GM19035 (cell line): ENCODE data around the gene ZNF587B.
"Not testable (repeated sequence)": the region's sequence is repeated elsewhere in the genome, so short reads cannot be mapped to it uniquely, and the experiment has no call there.

Source experiments
- ATAC-seq: cut with Tn5 transposase; IDR thresholded peaks from one replicate; pipeline ENCODE4 v1.9.1; 2021; ENCODE audit not compliant: unreplicated experiment

Gene ZNF587B

DNA sequence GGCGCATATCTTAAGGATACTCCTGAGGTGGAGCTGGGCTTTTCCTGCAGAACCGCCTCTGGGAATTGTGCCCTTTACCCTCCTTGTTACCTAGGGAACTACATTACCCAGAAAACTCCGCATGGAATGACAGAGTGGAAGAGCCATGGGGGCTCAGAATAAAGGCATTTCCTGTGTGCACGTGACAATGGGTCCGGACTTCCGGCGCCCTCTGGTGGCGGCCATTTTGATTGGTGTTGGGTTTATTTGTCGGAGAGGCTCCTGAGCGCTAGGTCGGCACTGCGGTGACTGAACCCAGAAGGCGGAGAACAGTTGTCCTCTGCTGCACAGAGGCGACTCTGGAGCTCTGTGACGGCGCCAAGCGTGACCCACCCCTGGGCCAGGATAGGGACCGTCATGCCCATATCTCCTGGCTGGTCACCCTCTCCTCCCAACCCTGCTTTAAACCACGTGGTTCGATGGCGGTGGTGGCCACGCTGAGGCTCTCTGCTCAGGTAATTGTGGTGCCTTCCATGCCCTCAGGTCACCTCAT lies at the start of gene ZNF587B:
TSS of gene ZNF587B (plus strand) at position 229 of the 532 bp plus-strand sequence. CDS start at position 459, 230 bp downstream.
- no peak for ATAC-seq

DNA sequence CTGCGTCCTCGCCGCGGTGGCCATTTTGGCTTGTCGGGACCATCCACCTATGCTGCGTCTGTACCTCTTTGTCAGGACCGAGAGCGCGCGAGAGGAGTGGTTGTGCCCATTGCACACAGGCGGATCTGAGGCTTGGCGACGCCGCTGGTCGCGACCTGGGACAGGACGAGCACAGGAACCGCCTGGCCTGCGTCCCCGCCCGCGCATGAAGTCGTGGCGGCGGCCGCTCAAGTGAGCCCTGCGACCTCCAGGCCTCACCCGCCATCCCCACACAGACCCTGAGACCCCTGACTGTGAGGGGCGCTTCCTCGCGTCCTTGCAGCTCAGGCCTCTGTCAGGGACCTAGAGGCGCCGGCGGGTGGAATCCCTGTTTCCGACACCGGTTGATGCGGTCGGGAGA lies 43.8 kb upstream of the ZNF587B start:
- ATAC-seq = no peak

DNA sequence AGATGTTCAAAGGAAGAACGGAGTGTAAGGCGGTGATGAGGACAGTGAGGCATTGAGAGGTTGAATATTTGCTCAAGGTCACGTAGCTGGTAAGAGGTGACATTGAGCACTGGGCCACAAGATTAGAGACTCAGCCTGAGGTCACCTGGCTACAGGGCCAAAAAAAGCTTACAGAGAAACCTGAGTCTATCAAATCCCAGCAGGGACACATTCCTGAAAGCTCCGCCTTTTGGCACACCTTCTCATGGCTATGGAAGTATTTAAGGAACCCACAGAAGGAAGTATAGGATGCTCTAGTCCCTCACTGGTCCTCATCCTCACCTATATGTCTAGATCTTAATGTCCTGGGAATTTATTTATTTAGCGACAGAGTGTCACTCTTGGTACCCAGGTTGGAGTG lies 43.2 kb upstream of the ZNF587B start:
- no peak for ATAC-seq

DNA sequence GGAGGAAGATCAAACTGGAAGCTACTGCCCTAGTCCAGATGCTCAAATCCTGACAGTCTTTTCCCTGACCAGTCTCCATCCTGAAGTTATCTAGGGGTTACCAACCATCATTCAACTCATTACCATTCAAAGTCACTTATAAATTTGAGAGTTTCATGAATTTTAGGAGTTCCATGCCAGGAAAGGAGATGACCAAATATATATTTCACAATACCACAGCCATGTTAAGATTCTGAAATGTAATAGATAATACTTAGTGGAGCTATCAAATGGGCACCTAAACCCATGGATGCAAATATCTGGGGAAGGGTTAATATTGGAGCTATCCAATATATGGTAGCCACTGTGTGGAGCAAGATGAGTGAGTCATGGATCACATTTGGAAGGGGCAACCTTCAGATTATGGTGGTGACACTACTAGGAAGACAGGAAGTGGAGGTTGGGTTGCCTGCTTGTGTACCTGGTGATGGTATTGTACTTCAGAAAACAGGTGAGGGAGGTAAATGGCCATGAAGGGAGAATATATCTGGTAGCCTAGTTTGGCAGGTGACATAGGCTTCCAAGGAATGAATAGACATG lies 41.9 kb upstream of the ZNF587B start:
- no peak for ATAC-seq

DNA sequence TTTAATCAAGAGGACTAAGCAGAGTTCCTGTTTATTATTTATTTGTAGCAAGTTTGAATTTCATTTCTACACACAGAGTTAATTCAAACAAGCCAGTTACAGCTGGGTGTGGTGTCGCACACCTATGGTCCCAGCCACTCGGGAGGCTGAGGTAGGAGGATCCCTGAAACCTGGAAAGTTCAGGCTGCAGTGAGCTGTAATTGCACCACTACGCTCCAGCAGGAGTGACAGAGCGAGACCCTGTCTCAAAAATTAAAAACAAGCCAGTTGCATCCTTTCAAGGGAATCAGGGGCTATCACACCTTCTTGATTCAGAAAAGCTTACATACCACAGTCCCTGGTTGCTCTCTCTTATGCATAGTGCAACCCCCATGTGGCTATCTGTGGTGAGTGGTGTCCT lies 40.8 kb upstream of the ZNF587B start:
- no peak for ATAC-seq

DNA sequence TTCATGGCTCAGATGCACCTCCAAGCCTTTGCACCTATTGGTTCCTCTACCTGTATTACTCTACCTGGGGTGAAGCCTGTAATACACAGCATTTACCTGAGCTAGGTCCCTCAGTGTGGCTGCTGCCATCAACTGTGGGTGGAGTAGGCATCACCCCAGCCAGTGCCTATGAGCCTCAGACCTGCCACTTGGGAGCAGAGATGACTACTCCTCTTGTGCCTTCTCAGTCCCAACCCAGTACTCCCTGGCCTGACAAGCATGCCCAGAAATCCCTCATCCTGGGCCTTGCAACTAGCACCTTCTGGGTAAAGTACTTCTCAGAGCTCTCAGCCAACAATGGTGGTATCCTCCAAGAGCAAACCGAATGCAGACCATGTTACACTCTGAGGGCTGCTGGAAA lies 33.5 kb upstream of the ZNF587B start:
- ATAC-seq = not testable (repeated sequence)

DNA sequence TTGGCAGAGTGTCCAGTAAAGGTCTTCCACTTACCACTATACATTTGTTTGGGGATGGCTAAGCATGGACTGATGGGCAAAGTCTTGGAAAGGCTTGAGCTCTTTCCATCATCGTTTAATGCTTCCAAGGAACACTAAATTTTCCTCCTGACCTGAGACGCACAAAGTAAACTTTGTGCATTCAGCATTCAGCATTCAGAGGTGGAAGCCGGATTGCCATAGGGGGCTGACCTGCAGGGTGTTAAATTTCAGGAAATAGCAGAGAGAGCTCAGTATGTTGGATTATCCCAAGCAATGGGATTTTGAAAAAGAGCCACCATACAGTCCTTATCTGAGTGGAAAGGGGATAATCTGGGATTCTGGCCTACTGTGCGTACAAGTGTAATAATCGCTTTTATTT lies 29.4 kb upstream of the ZNF587B start:
- no peak for ATAC-seq

DNA sequence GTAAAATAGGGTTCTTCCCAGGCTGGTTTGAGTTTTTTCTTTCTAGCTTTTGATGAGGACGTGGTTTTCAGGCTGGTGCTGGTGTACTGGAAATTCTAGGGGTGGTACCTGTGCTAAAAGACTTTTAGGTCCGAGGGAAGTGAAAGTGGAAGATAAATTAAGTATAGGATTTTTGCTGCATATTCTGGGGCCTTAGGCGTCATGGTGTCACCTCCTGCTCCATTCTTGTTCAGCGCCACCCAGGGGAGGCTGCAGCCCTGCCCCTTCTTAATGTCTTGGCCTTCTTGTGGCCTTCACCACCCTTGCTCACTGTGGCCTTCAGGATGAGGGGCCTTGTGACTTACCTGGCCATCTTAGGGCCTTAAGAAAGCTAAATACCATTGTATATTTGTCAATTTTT lies 27.8 kb upstream of the ZNF587B start:
- ATAC-seq = no peak

DNA sequence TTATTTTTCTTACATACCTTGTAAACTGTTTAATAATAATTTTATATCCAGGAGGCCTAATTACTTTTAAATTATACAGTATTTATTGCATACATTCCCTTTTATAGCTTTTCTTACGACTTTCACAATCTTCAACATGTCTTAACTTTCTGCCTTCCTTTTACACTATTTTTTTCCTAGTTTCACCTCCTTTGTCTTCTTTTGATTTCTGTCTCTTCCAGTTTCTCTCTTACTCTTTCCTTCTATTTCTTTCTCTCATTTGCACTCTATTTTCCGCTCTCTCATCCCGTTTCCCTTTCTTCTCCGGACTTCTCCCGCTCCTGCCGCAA lies 26.9 kb upstream of the ZNF587B start:
- ATAC-seq = no peak

DNA sequence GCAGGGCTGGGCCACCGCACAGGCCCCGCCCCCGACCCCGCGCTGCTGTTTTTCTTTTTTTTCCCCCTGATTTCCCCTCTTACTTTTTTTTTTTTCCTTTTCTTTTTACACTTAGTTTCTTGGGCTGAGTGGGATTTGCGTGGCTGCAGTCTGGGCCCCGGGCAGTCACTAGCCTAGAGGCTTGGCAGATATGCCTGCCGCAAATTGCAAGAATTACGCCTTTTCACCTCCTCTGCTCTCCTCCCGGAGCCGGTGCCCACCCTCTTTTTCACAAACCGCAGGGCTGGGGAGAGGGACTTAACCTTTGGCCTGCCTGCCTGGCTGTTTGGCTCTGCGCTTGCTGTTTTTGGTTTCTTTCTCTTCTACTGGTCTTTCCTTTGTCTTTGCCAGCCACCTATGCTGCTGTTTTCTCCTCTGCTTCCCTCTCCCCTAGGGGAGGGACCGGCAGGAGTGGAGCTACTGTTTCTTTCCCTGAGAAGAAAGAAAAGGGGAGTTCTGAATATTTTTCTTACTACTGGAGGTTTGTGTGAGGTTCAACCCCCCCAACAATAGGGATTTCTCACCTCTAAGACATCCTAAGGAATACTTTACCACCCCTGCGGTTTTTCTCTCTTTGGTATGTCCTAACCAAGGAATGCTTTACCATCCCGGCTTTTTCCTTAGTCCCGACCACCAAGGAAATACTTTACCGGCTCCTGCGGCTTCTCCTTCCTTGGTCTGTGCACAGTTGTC lies 26.3 kb upstream of the ZNF587B start:
- no peak for ATAC-seq

DNA sequence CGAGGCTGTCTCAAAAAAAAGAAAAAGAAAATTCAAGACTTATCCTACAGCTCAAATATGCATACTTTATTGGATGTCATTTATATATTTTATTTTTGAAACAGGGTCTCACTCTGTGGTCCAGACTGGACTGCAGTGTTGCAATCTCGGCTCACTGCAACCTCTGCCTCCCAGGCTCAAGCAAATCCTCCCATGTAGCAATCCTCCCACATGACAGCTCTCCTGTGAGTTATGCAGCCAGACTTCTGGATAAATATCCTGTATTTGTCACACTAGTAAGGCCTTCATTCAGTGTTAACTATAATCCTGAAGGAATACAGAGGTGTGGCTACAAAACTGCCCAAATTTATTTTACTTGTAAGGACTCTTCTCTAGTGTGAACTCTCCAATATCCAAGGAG lies 22.6 kb upstream of the ZNF587B start:
- no peak for ATAC-seq

DNA sequence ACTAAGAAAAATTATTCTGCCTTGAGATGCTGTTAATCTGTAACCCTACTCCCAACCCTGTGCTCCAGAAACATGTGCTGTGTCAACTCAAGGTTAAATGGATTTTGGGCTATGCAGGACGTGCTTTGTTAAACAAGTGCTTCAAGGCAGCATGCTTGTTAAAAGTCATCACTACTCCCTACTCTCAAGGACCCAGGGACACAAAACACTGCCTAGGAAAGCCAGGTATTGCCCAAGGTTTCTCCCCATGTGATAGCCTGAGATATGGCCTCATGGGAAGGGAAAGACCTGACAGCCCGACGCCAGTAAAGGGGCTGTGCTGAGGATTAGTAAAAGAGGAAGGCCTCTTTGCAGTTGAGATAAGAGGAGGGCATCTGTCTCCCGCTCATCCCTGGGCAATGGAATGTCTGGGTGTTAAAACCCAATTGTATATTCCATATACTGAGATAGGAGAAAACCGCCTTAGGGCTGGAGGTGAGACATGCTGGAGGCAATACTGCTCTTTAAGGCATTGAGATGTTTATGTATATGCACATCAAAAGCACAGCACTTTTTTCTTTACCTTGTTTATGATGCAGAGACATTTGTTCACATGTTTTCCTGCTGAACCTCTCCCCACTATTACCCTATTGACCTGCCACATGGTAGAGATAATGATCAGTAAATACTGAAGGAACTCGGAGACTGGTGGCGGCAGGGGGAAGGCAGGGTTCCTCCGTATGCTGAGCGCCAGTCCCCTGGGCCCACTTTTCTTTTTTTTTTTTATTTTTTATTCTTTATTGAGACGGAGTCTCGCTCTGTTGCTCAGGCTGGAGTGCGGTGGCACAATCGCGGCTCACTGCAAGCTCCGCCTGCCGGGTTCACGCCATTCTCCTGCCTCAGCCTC lies 19.4 kb upstream of the ZNF587B start:
- ATAC-seq = not testable (repeated sequence)

DNA sequence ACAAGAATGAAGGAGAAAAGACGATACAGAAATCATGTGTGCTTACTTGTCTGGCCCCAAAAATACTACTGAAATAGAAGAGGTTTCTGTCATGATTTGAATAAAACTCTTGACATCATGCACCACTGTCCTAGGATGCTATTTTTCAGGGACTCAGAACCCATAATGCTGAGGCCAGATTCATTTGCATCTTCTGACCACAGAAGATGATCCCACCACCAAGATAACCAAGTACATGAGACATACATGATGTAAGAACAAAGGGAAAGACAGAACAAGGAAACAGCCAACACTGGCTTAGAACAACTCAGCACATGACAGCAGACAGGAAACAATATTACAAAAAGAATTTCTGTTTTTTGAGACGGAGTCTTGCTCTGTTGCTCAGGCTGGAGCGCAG lies 17.9 kb upstream of the ZNF587B start:
- no peak for ATAC-seq

DNA sequence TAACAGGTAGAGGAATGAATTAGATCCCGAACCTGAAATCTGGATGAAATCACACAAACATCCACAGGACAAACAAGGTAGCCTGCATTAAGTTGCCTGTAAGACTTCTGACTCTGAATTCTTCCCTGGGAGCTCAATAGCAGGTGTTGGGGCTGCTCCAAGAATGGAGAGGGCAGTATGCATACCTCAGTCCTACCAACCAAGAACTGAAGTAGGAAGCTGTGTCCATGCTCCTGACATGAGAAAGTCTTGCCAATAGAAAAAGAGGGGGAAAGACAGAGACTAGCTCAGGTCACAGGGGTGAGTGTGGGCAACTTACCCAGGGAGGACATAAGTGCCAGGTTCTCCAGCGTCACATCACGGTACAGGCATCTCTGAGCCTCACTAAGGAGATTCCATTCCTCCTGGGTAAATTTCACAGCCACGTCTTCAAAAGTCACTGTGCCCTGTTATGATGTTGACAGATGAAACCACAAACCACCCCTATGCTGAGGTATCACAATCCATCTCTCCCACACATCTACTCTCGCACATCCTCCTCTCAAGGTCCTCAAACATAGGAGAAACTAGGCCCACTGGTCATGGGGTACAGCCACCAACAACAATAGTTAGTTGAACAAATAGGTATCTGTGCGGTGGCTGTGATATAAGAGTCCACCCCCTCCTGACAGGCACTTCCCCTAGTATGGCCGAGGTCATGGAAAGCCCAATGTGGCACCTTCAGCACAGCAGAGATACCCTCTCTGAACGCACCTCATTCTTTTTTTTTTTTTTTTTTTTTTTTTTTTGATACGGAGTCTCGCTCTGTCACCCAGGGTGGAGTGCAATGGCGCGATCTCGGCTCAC lies 16.9 kb upstream of the ZNF587B start:
- ATAC-seq = not testable (repeated sequence)

DNA sequence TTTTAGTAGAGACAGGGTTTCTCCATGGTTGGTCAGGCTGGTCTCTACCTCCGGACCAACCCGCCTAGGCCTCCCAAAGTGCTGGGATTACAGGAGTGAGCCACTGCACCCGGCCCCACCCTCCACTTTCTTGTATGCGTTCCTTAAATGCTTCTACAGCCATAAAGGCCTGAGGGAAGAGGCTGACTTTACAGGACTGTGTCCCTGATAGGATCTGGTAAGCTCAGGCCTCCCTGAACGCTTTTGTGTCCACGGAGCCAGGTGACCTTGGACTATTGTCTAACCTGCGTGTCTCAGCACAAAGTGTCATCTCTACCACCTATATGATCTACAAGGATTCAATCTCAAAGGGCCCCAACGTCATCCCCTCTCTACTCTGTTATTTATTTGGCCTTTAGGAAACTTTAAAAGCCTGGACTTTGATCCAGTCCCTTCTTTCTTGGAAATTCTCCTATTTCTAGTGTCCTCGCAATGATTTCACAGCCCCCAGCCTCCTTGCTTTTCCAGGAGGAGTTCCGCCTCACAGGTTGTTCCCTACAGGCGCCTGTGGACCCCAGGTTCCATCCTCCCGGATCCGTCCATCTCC lies 16.1 kb upstream of the ZNF587B start:
- no peak for ATAC-seq

DNA sequence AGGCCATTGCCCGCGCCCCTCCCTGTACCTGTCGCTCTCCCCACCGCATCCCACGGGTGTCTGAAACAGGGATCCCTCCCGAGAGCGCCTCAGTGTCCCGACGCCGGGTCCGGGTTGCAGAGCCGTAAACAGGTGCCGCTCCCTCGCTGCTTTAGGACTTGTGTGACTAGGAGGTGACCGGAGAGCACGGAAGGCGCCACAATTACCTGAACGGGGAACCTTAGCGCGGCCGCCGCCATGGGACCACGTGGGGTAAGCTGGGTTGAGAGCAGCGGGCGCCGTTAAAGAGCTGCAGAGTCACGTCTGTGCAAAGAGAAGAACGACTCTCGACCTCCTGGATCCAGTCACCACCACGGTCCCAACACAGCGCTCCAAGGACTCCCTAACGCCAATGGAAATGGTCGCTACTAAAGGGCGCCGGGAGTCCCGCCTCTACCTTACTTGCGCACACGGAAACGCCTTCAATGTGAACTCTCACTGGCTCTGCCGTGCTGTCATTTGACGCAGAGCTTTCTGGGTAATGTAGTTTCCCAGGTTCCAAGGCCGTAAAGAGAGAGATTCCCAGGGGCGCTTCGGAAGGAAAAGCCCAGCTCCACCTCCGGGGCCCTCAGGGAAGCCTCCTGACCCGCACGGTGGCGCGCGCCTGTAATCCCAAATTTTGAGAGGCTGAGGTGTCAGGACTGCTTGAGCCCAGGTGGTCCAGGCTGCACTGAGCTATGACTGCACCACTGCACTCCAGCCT lies 15.4 kb upstream of the ZNF587B start, which contains the start of gene ZNF552:
TSS of gene ZNF552 (minus strand) at position 409 of the 742 bp plus-strand sequence. CDS start at position 239, 170 bp downstream.
- peak; percentile 82 for ATAC-seq

DNA sequence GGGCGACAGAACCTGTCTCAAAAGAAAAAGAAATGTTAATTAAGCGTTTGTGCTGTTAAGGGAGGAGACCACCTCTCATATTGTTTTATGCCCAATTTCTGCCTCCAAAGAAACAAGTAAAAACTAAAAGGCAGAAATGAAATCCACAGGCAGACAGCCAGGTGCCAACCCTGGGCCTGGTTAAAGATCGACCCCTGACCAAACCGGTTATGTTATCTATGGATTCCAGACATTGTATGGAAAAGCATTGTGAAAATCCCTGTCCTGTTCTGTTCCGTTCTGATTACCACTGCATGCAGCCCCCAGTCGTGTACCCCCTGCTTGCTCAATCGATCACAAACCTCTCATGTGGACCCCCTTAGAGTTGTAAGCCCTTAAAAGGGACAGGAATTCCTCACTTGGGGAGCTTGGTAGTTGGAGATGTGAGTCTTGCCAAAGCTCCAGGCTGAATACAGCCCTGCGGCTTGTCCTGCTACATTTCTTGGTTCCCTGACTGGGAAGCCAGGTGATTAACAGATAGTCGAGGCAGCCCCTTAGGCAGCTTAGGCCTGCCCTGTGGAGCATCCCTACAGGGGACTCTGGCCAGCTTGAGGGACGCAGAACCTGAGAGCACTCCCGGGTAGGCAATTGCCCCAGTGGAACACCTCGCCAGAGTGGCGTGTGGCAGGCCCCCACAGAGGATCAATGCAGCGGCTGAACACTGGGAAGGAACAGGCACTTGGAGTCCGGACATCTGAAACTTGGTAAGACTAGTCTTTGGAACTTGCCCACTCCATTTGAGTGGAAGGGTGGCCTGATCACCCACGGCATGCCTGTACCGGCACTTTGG lies 14.6 kb upstream of the ZNF587B start:
- no peak for ATAC-seq

DNA sequence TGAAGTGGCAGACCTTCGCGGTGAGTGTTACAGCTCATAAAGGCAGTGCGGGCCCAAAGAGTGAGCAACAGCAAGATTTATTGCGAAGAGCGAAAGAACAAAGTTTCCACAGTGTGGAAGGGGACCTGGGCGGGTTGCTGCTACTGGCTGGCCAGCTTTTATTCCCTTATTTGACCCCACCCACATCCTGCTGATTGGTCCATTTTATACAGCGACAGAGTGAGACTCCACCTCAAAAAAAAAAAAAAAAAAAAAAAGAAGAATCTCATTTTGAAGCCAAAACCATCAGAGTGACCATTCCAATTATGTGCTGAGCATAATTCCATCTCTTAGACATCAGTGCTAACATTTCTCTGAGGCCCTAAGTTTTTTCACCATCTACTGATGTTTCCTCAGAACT lies 13.4 kb upstream of the ZNF587B start:
- ATAC-seq = no peak

DNA sequence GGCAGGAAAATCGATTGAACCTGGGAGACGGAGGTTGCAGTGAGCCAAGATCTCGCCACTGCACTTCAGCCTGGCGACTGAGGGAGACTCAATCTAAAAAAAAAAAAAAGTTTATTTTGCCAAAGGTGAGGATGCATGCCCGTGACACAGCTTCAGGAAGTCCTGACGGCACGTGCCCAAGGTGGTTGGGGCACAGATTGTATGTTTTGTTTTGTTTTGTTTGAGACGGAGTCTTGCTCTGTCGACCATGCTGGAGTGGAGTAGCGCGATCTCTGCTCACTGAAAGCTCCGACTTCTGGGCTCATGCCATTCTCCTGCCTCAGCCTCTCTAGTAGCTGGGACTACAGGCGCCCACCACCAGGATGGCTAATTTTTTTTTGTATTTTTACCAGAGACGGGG lies 12.1 kb upstream of the ZNF587B start:
- no peak for ATAC-seq
